ENCODE results near the gene AFAP1.

Gene AFAP1

DNA sequence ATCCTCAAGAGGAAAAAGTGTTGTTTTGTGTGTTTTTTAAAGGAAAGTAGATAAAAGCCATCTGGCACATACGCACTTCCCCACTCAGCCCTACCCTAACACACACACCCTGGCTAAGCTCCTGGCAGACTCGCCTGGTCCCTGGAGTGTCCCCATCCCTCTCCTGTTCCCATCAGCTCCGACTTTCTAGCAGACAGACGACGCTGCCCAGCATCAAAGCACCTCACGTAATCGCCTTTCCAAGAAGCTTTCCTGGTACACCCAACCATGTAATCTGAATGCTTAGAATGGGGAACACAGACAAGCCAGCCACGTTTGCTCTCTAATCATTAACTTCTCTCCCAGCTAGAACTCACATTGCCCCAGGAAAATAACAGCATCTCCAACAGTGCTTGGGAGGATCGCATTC, 116.2 kb downstream of the AFAP1 start:
- no peak for DNase-seq (ENCODE audit: low read depth in 2 of 3, low spot score in 1 of 3)

DNA sequence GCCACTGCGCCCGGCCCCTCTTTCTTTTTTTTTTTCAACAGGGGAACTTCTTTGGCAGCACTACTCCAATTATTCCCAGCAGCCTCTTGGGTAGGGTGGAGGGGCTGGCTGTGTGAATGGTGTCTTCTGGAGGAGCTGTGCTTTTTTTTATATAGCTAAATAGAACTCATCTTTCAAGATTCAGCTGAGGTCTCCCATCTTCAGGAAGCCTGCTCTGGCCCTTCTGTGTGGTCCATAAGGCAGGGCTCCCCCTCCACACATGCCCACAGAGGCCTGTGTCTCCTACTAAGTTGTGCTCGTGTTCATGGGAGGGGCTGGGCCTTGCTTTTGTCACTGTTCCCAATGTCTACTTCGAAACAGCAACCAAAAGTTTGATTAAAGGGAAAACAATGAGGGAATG, 116.8 kb downstream of the AFAP1 start:
- no peak for DNase-seq (ENCODE audit: low read depth in 2 of 3, low spot score in 1 of 3)

DNA sequence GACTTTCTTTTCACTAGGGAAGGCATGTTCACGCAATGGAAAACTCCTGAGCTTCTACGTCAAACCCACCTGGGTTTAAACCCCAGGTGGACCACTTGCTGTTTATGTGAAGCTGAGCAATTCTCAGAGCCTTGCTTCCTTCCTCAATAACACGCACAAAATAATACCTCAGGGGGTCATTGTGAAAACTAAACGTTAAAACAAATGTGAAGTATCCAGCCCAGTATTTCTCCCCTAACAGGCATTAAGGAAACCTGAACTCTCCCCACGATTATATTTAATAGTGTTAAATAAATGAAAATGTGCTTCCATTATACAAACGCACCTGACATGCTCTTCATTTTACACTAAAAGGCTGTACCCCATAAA, 117.5 kb downstream of the AFAP1 start:
- DNase-seq (ENCODE audit: low read depth in 2 of 3, low spot score in 1 of 3): no peak

DNA sequence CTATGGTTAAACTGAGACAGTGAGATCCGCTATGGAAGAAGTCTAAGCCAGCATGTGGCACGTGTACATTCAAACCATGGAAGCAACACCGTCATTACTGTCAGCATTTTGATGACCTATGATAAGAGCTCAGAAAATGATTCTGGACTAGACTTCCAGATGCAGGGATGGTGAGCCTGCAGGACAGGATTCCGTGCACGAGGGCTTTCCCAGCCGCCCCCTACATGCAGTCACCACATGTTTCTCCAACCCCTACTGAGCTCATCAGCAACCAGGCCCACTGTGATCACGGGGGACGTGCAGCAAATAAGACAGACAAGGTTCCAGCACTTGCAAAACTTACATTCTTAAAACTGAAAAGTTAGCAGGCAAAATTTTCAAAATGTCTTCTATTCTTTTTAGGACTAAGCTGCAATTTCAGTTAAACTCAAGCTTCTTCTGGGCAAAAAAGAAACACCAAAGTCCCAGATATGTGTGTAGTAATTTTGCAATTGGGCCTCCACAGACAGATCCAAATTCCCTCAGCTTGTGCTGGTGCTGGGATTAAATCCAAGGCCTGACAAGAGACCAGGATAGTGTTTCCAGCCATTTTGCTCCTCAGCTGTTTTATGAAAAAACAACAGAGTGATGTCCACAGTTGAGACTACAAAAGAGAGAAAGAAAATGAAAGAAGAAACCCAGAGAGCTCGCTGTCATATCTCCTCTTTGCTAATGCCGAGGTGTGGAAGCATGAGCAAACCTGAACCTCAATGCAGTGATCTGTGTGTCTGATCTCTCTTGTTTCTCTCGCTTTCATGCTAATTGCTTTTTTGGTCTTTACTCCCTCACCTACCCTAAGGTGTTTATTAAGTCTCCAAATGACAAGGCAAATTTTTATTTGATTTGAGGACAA, 118.2 kb downstream of the AFAP1 start:
- no peak for DNase-seq (ENCODE audit: low read depth in 2 of 3, low spot score in 1 of 3)

DNA sequence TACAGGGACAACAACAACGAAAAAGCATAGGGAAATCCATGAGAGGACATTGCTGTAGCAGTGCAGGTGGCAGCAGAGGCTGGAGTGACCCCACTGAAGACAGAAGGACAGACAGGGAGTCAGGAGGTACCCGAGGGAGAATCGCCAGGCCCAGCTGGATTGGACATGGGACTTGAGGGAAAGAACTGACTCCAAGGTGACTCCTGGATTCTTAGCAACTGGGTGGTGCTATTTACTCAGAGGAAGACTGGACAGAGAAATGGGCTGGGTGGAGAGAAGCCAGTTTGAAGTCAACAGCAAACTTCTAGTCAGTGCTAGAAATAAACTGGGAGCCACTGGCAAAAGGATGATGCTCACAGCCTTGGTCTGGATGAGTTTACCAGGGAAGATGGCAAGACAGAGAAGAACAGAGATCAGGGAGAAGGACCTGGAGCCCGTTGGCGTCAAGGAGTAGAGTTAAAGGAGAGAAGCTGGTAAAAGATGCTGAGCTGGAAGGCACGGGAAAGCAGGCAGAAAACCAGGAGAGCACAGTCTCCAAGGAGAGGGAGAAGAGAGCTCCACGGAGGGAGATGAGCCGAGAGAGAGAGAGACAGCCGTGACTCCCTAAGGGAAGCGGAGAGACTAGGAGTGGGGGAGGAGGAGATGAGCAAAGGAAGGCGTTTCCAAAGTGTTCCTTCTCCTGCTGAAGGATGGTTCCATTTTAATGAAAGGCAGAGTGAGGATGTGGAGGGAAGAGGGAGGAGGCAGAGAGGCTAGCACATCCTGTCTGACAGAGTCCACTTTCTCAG, 119.4 kb downstream of the AFAP1 start:
- DNase-seq (ENCODE audit: low read depth in 2 of 3, low spot score in 1 of 3): no peak

DNA sequence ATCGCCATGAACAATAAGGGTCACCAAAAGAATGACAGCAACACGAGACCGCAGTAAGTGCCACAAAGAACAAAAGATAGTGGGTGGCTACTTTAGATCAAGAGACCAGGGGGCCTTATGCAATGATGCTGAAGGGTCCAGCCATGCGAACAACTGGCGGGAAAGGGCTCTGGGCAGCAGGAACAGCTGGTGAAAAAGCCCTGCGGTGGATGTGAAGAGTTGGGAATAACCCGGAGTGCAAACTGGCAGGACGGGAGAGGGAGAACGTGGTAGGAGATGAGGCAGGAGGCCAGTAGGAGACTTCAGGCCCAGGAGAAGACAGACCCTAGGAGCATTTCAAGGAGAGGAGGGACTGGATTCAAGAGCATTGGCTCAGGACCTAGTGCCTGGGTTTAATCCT, 120.2 kb downstream of the AFAP1 start:
- DNase-seq (ENCODE audit: low read depth in 2 of 3, low spot score in 1 of 3): no peak

DNA sequence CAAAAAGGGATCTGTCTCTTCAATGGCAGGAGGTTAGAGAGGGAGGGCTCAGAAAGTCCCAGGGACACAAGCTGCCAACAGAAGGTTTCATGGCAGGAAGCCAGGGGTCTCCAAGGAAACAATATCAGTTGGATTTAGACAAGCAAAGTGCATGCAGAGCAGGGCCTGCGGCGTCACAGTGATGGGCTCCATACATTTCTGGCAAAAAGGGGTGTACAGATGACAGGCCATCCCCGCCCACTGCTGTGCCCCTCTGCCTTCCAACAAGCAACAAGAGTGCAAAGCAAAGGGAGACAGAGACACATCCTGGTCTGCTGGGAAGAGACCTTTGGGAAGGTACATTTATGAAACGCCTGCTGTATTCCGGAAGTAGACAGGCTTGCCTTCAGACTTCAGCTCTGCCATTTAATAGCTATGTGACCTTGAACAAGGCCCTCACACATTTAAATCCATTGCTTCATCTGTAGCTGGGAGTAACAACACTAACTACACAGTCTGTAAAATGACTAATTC, 121.2 kb downstream of the AFAP1 start:
- no peak for DNase-seq (ENCODE audit: low read depth in 2 of 3, low spot score in 1 of 3)

DNA sequence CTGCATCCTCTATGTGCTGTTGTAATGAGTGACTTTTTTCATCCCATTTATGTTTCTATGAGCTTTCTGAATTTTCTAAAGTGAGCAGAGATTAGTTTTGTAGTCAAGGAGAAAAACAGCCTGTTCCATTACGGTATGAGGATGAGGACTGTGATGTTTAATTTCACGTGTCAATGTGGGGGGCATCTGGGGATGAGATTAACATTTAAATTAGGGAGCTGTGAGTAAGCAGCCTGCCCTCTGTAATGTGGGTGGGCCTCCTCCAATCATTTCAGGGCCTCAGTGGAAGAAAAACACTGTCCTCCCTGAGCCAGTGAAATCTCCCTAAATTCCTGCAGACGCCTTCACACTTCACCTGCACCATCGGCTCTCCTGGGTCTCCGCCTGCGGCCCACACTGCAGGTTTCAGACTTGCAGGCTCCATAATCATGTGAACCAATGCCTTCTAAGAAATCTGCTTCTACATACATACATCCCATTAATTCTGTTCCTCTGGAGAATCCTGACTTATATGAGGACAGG, 121.7 kb downstream of the AFAP1 start:
- DNase-seq (ENCODE audit: low read depth in 2 of 3, low spot score in 1 of 3): no peak

DNA sequence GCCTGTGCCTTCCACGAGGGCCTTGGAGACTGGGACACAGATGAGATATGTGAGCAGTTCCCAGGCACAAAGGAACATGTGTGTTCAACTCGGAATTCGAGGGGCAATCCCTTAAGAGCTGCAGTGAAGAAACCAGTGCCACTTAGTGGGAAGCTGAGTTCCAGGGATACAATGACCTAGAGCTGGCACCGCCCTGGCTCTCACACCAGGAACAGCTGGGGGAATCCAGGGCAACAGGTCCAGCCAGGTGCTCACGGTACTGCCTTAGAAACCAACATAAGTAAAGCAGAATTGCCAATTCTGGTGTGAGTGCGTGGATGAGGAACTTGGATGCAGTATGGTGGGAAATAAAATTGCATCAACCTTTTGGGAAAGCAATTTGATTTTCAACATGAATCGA, 122.9 kb downstream of the AFAP1 start:
- no peak for DNase-seq (ENCODE audit: low read depth in 2 of 3, low spot score in 1 of 3)

DNA sequence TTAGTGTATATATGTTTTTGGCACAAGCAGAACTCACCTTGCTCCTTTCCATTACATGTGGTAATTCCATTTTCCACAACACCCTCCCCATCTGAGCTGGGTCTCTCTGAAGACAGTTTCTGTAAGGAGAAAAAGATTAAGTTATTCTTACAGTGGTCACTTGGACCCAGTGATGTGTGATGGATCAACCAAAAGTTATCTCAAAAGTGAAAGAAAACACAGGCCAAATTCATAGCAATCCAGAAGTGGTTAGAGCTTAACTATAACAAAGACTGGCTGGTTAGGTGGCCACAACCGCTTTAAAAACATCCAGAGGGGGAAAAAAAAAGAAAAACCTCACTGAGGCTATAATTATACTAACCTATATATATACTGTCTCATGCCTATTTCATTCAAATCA, 123.7 kb downstream of the AFAP1 start:
- DNase-seq (ENCODE audit: low read depth in 2 of 3, low spot score in 1 of 3): no peak

DNA sequence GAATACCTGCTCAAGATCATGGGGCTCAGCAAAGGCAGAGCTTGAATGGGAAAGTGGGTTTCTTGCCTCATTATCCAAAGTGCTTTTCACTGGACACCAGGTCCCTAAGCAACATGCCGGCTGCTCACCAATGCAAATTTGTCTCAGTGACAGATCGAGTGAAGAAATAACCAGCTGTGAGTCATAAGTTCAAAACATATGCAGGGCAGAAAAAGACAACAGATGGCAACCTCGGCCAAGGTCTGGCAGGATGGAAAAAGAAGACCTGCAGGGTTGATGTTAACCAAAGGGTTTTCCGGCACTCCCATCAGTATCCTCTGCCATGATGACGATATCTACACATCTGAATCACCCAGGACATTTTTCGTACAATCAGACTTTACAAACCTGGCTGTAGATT, 124.1 kb downstream of the AFAP1 start:
- no peak for DNase-seq (ENCODE audit: low read depth in 2 of 3, low spot score in 1 of 3)

DNA sequence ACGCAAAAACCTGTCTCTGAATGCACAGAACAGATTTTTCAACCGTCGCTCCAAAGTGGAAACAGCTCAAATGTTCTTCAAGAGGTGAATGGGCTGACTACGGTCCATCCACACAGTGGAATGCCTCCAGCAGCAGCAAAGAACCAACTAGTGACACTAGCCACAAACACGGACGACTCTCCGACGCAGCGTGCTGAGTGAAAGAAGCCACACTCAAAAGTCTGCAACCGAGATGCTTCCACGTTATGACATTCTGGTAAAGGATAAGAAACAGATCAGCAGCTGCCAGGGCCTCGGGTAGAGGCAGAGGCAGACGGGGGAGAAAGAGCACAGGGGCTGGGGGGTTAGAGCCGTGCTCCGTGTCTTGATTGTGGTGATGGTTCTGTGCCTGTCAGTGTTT, 125.2 kb downstream of the AFAP1 start:
- no peak for DNase-seq (ENCODE audit: low read depth in 2 of 3, low spot score in 1 of 3)

DNA sequence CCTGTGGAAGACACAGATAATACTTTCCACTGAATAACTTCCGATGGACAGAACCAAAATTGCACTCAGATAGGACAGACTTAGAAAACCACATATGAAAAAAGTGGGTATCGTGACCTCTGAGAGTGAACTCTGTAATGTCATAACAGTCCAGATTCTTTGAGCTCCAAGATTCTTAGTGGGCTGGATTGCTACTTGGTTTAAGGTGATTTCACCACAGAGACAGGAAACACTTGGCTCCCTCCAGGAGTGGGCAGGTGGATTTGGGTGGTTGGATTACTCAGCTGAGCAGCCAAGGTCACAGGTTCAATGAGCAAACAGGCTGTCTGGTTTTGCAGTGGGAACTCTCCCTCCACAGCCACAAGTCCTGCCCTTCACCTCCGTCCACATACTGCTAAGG, 126.0 kb downstream of the AFAP1 start:
- no peak for DNase-seq (ENCODE audit: low read depth in 2 of 3, low spot score in 1 of 3)

DNA sequence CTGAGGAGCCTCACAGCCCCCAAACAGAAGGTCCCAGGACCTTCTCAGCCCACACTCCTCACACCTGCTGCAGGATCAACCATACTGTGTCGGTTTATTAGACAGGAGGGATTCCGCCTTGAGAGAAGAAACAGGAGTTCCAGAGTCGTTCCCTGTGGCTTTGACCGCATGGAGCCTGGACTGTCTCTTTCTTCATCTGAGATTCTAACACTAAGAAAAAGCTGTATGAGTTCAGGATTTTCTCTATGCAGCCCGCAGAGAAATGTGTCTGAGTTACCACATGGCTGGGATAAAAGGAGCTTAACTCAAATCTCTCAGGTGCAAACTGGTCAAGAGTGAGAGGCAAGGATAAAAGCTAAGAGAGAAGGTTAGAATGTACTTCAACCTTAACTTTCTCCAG, 126.7 kb downstream of the AFAP1 start:
- DNase-seq (ENCODE audit: low read depth in 2 of 3, low spot score in 1 of 3): no peak

DNA sequence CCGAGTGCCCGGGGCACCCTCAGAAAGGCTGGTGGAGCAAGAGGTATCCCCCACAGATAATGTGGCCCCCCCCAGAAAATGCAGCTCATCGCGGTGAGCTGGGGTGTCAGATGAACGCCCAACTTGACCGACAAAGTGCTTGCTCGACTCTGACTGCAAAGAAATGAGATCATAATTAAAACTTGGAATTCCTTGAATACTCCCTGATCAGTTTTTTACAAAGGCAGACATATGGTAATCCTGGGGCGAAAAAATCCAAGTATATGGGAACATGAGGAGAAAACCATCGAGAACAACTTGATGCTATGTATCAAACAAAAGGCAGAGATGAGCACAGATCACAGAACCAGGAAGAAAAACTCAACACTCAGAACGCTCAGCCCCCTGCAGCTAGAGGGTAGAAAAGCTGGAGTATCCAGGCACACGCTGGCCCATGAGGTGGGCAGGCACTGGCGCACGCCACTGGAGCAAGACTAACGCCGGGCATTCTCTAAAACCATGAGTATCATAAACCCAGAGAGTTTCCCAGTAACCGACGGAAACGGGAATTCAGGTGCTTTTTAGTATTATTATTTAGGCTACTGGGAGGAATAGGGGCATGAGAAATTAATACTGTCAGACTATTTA, 127.3 kb downstream of the AFAP1 start:
- no peak for DNase-seq (ENCODE audit: low read depth in 2 of 3, low spot score in 1 of 3)

DNA sequence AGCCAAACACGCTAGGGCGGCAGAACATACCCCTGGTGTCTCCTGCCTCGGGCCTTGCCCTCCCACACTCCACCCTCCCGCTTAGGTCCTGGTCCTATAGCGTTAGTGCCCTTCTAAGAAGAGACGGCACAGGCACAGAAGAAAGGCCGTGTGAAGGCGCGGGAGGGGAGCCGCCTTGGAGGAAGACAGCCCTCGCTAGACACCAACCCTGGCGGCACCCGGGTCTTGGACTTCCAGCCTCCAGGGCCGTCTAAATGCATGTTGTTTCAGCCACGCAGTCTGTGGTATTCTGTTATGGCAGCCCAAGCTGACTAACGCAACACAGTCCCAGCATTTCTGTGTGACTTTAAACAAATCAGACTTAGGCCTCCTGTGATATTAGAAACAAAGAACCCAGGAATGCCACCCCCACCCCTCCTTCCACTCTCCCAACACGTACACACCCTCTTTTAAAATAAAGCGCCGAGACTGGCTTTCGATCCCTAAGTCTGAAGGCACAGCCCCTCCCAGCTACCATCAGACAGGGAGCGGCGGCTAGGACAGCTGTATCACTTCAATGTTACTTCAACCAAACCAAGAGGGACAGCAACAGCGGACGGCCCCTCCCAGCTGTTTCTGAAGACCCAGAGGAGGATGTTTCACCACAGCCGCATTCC, 128.0 kb downstream of the AFAP1 start:
- DNase-seq (ENCODE audit: low read depth in 2 of 3, low spot score in 1 of 3): no peak

DNA sequence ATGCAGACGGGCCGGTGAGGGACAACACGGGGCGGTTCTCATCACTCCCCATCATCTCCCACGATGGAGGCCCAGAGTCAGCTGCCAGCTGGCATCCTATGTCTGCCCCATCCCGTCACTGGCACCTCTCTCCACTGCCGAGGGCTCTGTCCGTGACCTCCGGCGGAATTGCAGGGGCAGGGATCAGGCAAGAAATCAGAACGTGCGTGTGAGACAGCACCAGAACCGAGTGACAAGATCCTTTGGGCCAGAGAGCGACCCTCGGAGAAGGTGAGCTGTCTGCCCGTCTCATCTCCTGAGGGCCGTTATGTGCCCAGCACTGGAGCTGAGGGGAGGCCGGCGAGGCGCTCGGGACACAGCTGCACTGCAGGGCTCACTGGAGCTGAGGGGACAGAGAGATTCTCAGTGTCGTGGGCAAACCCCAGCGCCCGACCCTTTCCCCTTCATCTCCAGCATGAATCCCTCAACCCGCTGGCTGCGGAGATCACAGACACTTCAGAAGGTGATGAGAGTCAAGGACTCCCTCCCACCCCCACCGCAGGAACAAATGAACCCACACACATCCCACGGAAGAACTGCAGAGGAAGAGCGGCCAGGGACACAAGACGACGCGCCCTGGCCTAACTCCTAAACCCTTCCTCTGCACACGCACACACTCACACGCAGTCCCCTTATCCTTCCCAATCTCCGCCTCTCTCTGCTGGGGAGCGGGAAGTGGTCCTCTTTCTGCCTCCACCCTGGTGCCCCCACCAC, 128.7 kb downstream of the AFAP1 start:
- DNase-seq (ENCODE audit: low read depth in 2 of 3, low spot score in 1 of 3): no peak

DNA sequence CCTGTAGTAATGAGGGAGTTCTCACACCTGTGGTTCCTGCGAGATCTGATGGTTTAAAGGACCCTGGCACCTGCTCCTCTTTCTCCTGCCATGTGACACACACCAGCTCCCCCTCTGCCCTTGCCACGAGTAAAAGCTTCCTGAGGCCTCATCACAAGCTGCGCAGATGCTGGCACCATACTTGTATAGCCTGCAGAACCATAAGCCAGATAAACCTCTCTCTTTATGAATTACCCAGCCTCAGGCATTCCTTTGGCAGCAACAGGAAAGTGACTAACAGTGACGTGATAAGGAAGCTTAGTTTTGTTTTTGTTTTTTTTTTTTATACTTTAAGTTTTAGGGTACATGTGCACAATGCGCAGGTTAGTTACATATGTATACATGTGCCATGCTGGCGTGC, 130.9 kb downstream of the AFAP1 start:
- DNase-seq (ENCODE audit: low read depth in 2 of 3, low spot score in 1 of 3): no peak

DNA sequence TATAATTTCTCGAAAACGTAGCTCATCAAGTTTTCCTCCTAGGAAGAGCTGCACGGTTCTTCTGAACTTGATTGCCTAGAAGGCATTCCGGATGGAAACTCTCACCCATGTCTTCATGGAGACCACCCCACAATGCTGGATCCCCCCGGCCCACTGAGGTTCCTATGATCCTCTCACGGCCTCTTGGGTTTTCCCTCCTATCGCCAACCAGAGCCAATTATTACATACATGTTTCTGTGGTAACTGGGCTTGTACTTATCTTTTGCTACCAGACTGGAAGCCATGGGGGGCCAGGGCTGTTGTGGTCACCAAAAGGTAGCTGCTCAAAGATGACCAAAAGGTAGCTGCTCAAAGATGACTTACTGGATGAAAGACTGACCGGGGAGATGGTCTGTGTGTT, 131.5 kb downstream of the AFAP1 start:
- no peak for DNase-seq (ENCODE audit: low read depth in 2 of 3, low spot score in 1 of 3)

DNA sequence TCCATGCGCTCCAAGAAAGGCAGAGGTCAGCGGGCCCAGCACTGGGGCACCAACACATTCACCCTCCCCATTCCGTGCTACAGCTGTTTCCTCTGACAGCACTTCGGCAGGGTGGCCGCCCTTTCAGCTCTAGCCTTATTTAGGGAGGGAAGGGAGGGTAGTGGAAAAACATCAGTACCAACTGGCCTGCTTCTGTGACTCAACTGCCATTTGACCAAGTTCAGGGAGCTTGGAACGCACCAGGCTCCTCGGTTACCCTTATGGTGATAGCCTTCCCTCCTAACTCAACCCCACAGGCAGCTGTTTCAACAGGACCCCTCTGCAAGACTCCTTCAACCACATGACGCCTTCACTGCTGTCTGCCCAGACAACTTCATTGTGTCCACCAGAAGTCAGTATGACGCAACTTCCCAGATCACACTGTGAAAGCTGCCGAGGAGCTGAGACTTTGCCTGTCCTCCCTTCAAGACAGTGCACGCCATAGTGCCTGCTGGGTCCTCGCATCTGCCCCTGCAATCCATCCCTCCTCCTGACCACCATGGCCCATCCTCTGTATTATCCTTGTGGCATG, 132.2 kb downstream of the AFAP1 start:
- no peak for DNase-seq (ENCODE audit: low read depth in 2 of 3, low spot score in 1 of 3)

Data from stimulated activated CD4-positive, alpha-beta T cell treated with anti-CD3 and anti-CD28 coated beads, Interleukin-12 subunit alpha, Interleukin-12 subunit beta, amount 100 ng/mL, for 48 hours (primary cell).